Neural cell (in vitro differentiated cells): ENCODE data around the gene HMSD. TPM values are rescaled to one million over a fixed set of nuclear protein-coding genes. Genes with fewer than 3 reads are reported as not detected.

Experiments used
- H2AFZ ChIP-seq: fragments of 200-600, 300-800 bp; sonication (generic), shearing (Covaris generic); 2 replicates; pipeline ENCODE4 v1.6.0; 2014; ENCODE audit warnings: low read depth, mild to moderate bottlenecking, antibody characterized with exemption, low read length, moderate library complexity
- H3F3A ChIP-seq: fragments of 200-600 bp; shearing (Covaris generic); 2 replicates; pipeline ENCODE4 v1.6.1; 2016; ENCODE audit warnings: mild to moderate bottlenecking, moderate library complexity, mixed read lengths, antibody characterized with exemption, low read length; ENCODE audit not compliant: insufficient read depth, poor library complexity, severe bottlenecking
- H3K27ac ChIP-seq: fragments of 200-600, 300-800 bp; sonication (generic), shearing (Covaris generic); 2 replicates; pipeline ENCODE4 v1.5.1; 2014; ENCODE audit warnings: mild to moderate bottlenecking, low read length, moderate library complexity
- H3K27me3 ChIP-seq: fragments of 300-800, 200-600 bp; sonication (generic), shearing (Covaris generic); 2 replicates; pipeline ENCODE4 v1.6.0; 2014; ENCODE audit warnings: mild to moderate bottlenecking, low read depth, low read length, moderate library complexity; ENCODE audit not compliant: insufficient read depth
- H3K36me3 ChIP-seq: fragments of 300-800, 200-600 bp; sonication (generic), shearing (Covaris generic); 2 replicates; pipeline ENCODE4 v1.5.1; 2014; ENCODE audit warnings: mild to moderate bottlenecking, antibody characterized with exemption, low read length, moderate library complexity; ENCODE audit not compliant: insufficient read depth
- H3K4me2 ChIP-seq: fragments of 300-800, 200-600 bp; sonication (generic), shearing (Covaris generic); 2 replicates; pipeline ENCODE4 v1.6.0; 2014; ENCODE audit warnings: mild to moderate bottlenecking, low read length
- H3K4me3 ChIP-seq: fragments of 300-800, 200-600 bp; sonication (generic), shearing (Covaris generic); 2 replicates; pipeline ENCODE4 v1.5.1; 2014; ENCODE audit warnings: mild to moderate bottlenecking, low read length, moderate library complexity
- H3K79me2 ChIP-seq: fragments of 200-600 bp; shearing (Covaris generic); replicated peaks from 2 replicates; pipeline ENCODE4 v1.6.0; 2014; ENCODE audit warnings: mild to moderate bottlenecking, low read length, moderate library complexity; ENCODE audit not compliant: insufficient read depth
- H3K9ac ChIP-seq: fragments of 300-800, 200-600 bp; sonication (generic), shearing (Covaris generic); 2 replicates; pipeline ENCODE4 v1.6.1; 2016; ENCODE audit warnings: mild to moderate bottlenecking, low read length, mixed read lengths
- H3K9me2 ChIP-seq: fragments of 200-600 bp; shearing (Covaris generic); 2 replicates; pipeline ENCODE4 v1.6.1; 2016; ENCODE audit warnings: mild to moderate bottlenecking, low read length, mixed read lengths; ENCODE audit not compliant: insufficient read depth
- H3K9me3 ChIP-seq: fragments of 200-600, 300-800 bp; sonication (generic), shearing (Covaris generic); 2 replicates; pipeline ENCODE4 v1.6.1; 2016; ENCODE audit warnings: mild to moderate bottlenecking, mixed run types, low read length, moderate library complexity, mixed read lengths
- H4K20me1 ChIP-seq: fragments of 200-600 bp; shearing (Covaris generic); 2 replicates; pipeline ENCODE4 v1.6.1; 2016; ENCODE audit warnings: mild to moderate bottlenecking, mixed run types; ENCODE audit not compliant: insufficient read depth
- CTCF ChIP-seq: fragments of 450-650 bp; IDR thresholded peaks from 2 replicates; pipeline ENCODE4 v1.5.1; 2014; ENCODE audit warnings: antibody characterized with exemption, mild to moderate bottlenecking, moderate library complexity; ENCODE audit not compliant: poor library complexity, severe bottlenecking
- EP300 ChIP-seq: fragments of 450-650 bp; conservative IDR thresholded peaks from 2 replicates; pipeline ENCODE4 v1.6.1; 2014; ENCODE audit warnings: antibody characterized with exemption, mild to moderate bottlenecking, moderate library complexity; ENCODE audit not compliant: poor library complexity, severe bottlenecking
- EZH2 ChIP-seq: fragments of 200-600, 300-800 bp; shearing (Covaris generic), sonication (generic); IDR thresholded peaks from 2 replicates; pipeline ENCODE4 v1.6.1; 2014; ENCODE audit warnings: antibody characterized with exemption, low read length, borderline replicate concordance, mild to moderate bottlenecking; ENCODE audit not compliant: insufficient read depth, poor library complexity, severe bottlenecking
- MXI1 ChIP-seq: fragments of 450-650 bp; conservative IDR thresholded peaks from 2 replicates; pipeline ENCODE4 v1.6.1; 2014; ENCODE audit warnings: antibody characterized with exemption, mild to moderate bottlenecking; ENCODE audit not compliant: poor library complexity, severe bottlenecking
- POLR2AphosphoS5 ChIP-seq: IDR thresholded peaks from 2 replicates; pipeline ENCODE4 v1.6.1; 2012
- RAD21 ChIP-seq: fragments of 450-650 bp; conservative IDR thresholded peaks from 2 replicates; pipeline ENCODE4 v1.6.1; 2014; ENCODE audit warnings: antibody characterized with exemption, mild to moderate bottlenecking, moderate library complexity
- REST ChIP-seq: IDR thresholded peaks from 2 replicates; pipeline ENCODE4 v1.6.1; 2012; ENCODE audit warnings: borderline replicate concordance
- SMC3 ChIP-seq: fragments of 450-650 bp; conservative IDR thresholded peaks from 2 replicates; pipeline ENCODE4 v1.6.1; 2014; ENCODE audit warnings: antibody characterized with exemption, mild to moderate bottlenecking, moderate library complexity; ENCODE audit not compliant: poor library complexity
- TAF1 ChIP-seq: IDR thresholded peaks from 2 replicates; pipeline ENCODE4 v1.6.1; 2012; ENCODE audit warnings: low read depth
- polyA plus RNA-seq: library from polyadenylated mRNA; depleted of rRNA; stranded (reverse); fragments of >200 nt; gene quantifications from 2 replicates; pipeline ENCODE4 v1.2.3, GENCODE V29; 2014

HMSD gene
- polyA plus RNA-seq, 1 donor from 2014 or later: not detected

- H3K27ac ChIP-seq: no peak overlapping the region
- H3K9me3 ChIP-seq: no peaks in the 10 kb centered on the region
- H3K4me2 ChIP-seq: no peak overlapping the region
- peak; percentile 50 for TF ChIP-seq SMC3
- no peak for TF ChIP-seq EP300
- no peak for TF ChIP-seq POLR2AphosphoS5
- TF ChIP-seq CTCF: peak; percentile 72
- TF ChIP-seq RAD21: peak; percentile 48
- H3K9me2 ChIP-seq: no peaks in the 10 kb centered on the region
- no peak overlapping the region for H2AFZ ChIP-seq
- H4K20me1 ChIP-seq: no peaks in the 10 kb centered on the region
- H3K79me2 ChIP-seq: no peaks in the 10 kb centered on the region
- H3K27me3 ChIP-seq: no peaks in the 10 kb centered on the region
- no peaks in the 10 kb centered on the region for H3K36me3 ChIP-seq
- H3K9ac ChIP-seq: no peak overlapping the region
- no peak overlapping the region for H3K4me3 ChIP-seq
- H3F3A ChIP-seq: no peaks in the 10 kb centered on the region
These were observed 45.8 kb downstream of the HMSD start for GRCh38 chr18:63994783-63995399.

GRCh38 chr18:63997041-63997440 is 47.9 kb downstream of the HMSD start:
- Histone ChIP-seq H3K9ac (no peak overlapping the region), H3K4me2 (no peak overlapping the region), H3K27ac (no peak overlapping the region), H3K36me3 (no peaks in the 10 kb centered on the region), H3K9me2 (no peaks in the 10 kb centered on the region), H3K9me3 (no peaks in the 10 kb centered on the region), H3K27me3 (no peaks in the 10 kb centered on the region), H4K20me1 (no peaks in the 10 kb centered on the region), H3K4me3 (no peak overlapping the region), H3K79me2 (no peaks in the 10 kb centered on the region), H2AFZ (no peak overlapping the region), H3F3A (no peaks in the 10 kb centered on the region)
- TF ChIP-seq RAD21: no peak
- TF ChIP-seq MXI1: no peak
- no peak for TF ChIP-seq EP300
- TF ChIP-seq EZH2: no peak
- TF ChIP-seq REST: no peak
- no peak for TF ChIP-seq SMC3
- no peak for TF ChIP-seq POLR2AphosphoS5
- TF ChIP-seq TAF1: no peak
- TF ChIP-seq CTCF: no peak
